GM18502 (cell line): ENCODE results near the gene RUNX1.

Source experiments
- ATAC-seq: cut with Tn5 transposase; IDR thresholded peaks from one replicate; pipeline ENCODE4 v1.9.1; 2021; ENCODE audit warnings: mild to moderate bottlenecking; ENCODE audit not compliant: unreplicated experiment, poor library complexity

RUNX1 gene

GRCh38 chr21:35021546-35021945 lies 27.6 kb downstream of the RUNX1 start:
- no peak for ATAC-seq

- ATAC-seq: no peak
Measured at GRCh38 chr21:35020902-35021301, 28.2 kb downstream of the RUNX1 start.

- ATAC-seq: no peak
Measured at GRCh38 chr21:35020436-35020835, 28.7 kb downstream of the RUNX1 start.

GRCh38 chr21:35019631-35020032 lies 29.5 kb downstream of the RUNX1 start:
- no peak for ATAC-seq

- ATAC-seq: no peak
Measured at GRCh38 chr21:35017256-35017655, 31.8 kb downstream of the RUNX1 start.

GRCh38 chr21:35016517-35017188 lies 32.4 kb downstream of the RUNX1 start:
- ATAC-seq: no peak

GRCh38 chr21:35016071-35016470 lies 33.0 kb downstream of the RUNX1 start:
- ATAC-seq: no peak

- no peak for ATAC-seq
Measured at GRCh38 chr21:35015435-35016024, 33.6 kb downstream of the RUNX1 start.

GRCh38 chr21:35014302-35015041 lies 34.6 kb downstream of the RUNX1 start:
- no peak for ATAC-seq

- ATAC-seq: no peak
Measured at GRCh38 chr21:35011681-35012080, 37.4 kb downstream of the RUNX1 start.

GRCh38 chr21:35010447-35010846 lies 38.7 kb downstream of the RUNX1 start:
- ATAC-seq: no peak

- no peak for ATAC-seq
Measured at GRCh38 chr21:35007348-35007747, 41.8 kb downstream of the RUNX1 start.

GRCh38 chr21:35006771-35007170 lies 42.3 kb downstream of the RUNX1 start:
- ATAC-seq: no peak

GRCh38 chr21:35006248-35006647 lies 42.9 kb downstream of the RUNX1 start:
- ATAC-seq: no peak

GRCh38 chr21:35005560-35006224 lies 43.4 kb downstream of the RUNX1 start:
- no peak for ATAC-seq

GRCh38 chr21:35005077-35005476 lies 44.0 kb downstream of the RUNX1 start:
- no peak for ATAC-seq

- no peak for ATAC-seq
Measured at GRCh38 chr21:35004314-35004713, 44.8 kb downstream of the RUNX1 start.

- no peak for ATAC-seq
Measured at GRCh38 chr21:35002879-35003722, 46.0 kb downstream of the RUNX1 start.

- ATAC-seq: no peak
Measured at GRCh38 chr21:34999397-34999941, 49.6 kb downstream of the RUNX1 start.

- no peak for ATAC-seq
Measured at GRCh38 chr21:34998176-34998575, 50.9 kb downstream of the RUNX1 start.
